ENCODE data around the gene RPS24. TPM values are rescaled to one million over a fixed set of nuclear protein-coding genes. Genes with fewer than 3 reads are reported as not detected.

Gene RPS24
- total RNA-seq, 4 donors from 2014 or later = 2,373 to 2,736 (median 2,495) TPM

GRCh38 chr10:78042752-78043104 lies 9.1 kb downstream of the RPS24 start:
- TF ChIP-seq CTCF (IDR thresholded peaks at IDR 0.05) = no peak
- DNase-seq (ENCODE audit: low spot score) (no peak), ATAC-seq (ENCODE audit: low FRiP score) (no peak)

GRCh38 chr10:78044179-78044578 lies 10.5 kb downstream of the RPS24 start:
- no peak for TF ChIP-seq CTCF (IDR thresholded peaks at IDR 0.05)
- DNase-seq (ENCODE audit: low spot score) (no peak), ATAC-seq (ENCODE audit: low FRiP score) (peak; percentile 2)

- no peak for ATAC-seq (ENCODE audit: low FRiP score)
- no peak for DNase-seq (ENCODE audit: low spot score)
- no peak for TF ChIP-seq CTCF (IDR thresholded peaks at IDR 0.05)
Measured at GRCh38 chr10:78044699-78045098, 11.0 kb downstream of the RPS24 start.

- no peak for TF ChIP-seq CTCF (IDR thresholded peaks at IDR 0.05)
- ATAC-seq (ENCODE audit: low FRiP score) (no peak), DNase-seq (ENCODE audit: low spot score) (no peak)
Measured at GRCh38 chr10:78045237-78045636, 11.6 kb downstream of the RPS24 start.

GRCh38 chr10:78045856-78046255 lies 12.2 kb downstream of the RPS24 start:
- DNase-seq (ENCODE audit: low spot score) (no peak), ATAC-seq (ENCODE audit: low FRiP score) (no peak)
- no peak for TF ChIP-seq CTCF (IDR thresholded peaks at IDR 0.05)

- no peak for TF ChIP-seq CTCF (IDR thresholded peaks at IDR 0.05)
- ATAC-seq (ENCODE audit: low FRiP score) (no peak), DNase-seq (ENCODE audit: low spot score) (no peak)
Measured at GRCh38 chr10:78046711-78047269, 13.1 kb downstream of the RPS24 start.

- peak; percentile 65 for ATAC-seq (ENCODE audit: low FRiP score)
- peak in 1 of 3 donors; percentile 63 for TF ChIP-seq CTCF (IDR thresholded peaks at IDR 0.05)
- DNase-seq (ENCODE audit: low spot score) = peak; percentile 99
Measured at GRCh38 chr10:78047314-78047891, 13.7 kb downstream of the RPS24 start.
